ENCODE data around the gene BANF2.

Gene BANF2

GRCh38 chr20:17678295-17678694 lies 21.5 kb upstream of the BANF2 start:
- DNase-seq = no peak
- no peak for TF ChIP-seq CTCF (IDR thresholded peaks at IDR 0.05; ENCODE audit: low read depth, low read length)
- Histone ChIP-seq H3K4me3 (ENCODE audit: low read depth, low read length) (no peak overlapping the region), H3K9me3 (no peaks in the 10 kb centered on the region), H3K27me3 (peaks cover 2% of the 10 kb centered on the region), H3K4me1 (no peaks in the 10 kb centered on the region), H3K36me3 (no peaks in the 10 kb centered on the region)

- no peaks in the 10 kb centered on the region for H3K4me1 ChIP-seq
- TF ChIP-seq CTCF (IDR thresholded peaks at IDR 0.05; ENCODE audit: low read depth, low read length) = no peak
- H3K4me3 ChIP-seq (ENCODE audit: low read depth, low read length) = no peak overlapping the region
- H3K27me3 ChIP-seq = peaks cover 8% of the 10 kb centered on the region
- no peaks in the 10 kb centered on the region for H3K9me3 ChIP-seq
- H3K36me3 ChIP-seq = no peaks in the 10 kb centered on the region
- DNase-seq = no peak
Measured at GRCh38 chr20:17678886-17679285, 20.9 kb upstream of the BANF2 start.

- no peak for TF ChIP-seq CTCF (IDR thresholded peaks at IDR 0.05; ENCODE audit: low read depth, low read length)
- no peaks in the 10 kb centered on the region for H3K9me3 ChIP-seq
- H3K4me3 ChIP-seq (ENCODE audit: low read depth, low read length) = no peak overlapping the region
- peaks cover 17% of the 10 kb centered on the region for H3K27me3 ChIP-seq
- H3K36me3 ChIP-seq = no peaks in the 10 kb centered on the region
- DNase-seq = no peak
- H3K4me1 ChIP-seq = no peaks in the 10 kb centered on the region
Measured at GRCh38 chr20:17679941-17680835, 19.6 kb upstream of the BANF2 start.

GRCh38 chr20:17680836-17681725 lies 18.7 kb upstream of the BANF2 start:
- Histone ChIP-seq H3K4me1 (no peaks in the 10 kb centered on the region), H3K9me3 (no peaks in the 10 kb centered on the region), H3K4me3 (ENCODE audit: low read depth, low read length) (peak overlapping the region; percentile 61), H3K36me3 (no peaks in the 10 kb centered on the region), H3K27me3 (peaks cover 21% of the 10 kb centered on the region)
- peak; percentile 47 for TF ChIP-seq CTCF (IDR thresholded peaks at IDR 0.05; ENCODE audit: low read depth, low read length)
- peak; percentile 89 for DNase-seq

- H3K4me3 ChIP-seq (ENCODE audit: low read depth, low read length) = peak overlapping the region; percentile 61
- peak; percentile 25 for DNase-seq
- TF ChIP-seq CTCF (IDR thresholded peaks at IDR 0.05; ENCODE audit: low read depth, low read length) = no peak
- no peaks in the 10 kb centered on the region for H3K4me1 ChIP-seq
- no peaks in the 10 kb centered on the region for H3K36me3 ChIP-seq
- no peaks in the 10 kb centered on the region for H3K9me3 ChIP-seq
- H3K27me3 ChIP-seq = peaks cover 27% of the 10 kb centered on the region
Measured at GRCh38 chr20:17681726-17682102, 18.1 kb upstream of the BANF2 start.

Data from BE2C (cell line).